T-helper 9 cell (primary cell): ENCODE measurements around the gene ASIC4.

ENCODE experiments used
- DNase-seq: peaks from one replicate; pipeline ENCODE4 v3.0.0-alpha.2; 2020

The ASIC4 gene

GRCh38 chr2:219516888-219517287 is 2.6 kb downstream of the ASIC4 start:
- no peak for DNase-seq

- no peak for DNase-seq
These were observed 3.9 kb downstream of the ASIC4 start for GRCh38 chr2:219517954-219518778.

DNA sequence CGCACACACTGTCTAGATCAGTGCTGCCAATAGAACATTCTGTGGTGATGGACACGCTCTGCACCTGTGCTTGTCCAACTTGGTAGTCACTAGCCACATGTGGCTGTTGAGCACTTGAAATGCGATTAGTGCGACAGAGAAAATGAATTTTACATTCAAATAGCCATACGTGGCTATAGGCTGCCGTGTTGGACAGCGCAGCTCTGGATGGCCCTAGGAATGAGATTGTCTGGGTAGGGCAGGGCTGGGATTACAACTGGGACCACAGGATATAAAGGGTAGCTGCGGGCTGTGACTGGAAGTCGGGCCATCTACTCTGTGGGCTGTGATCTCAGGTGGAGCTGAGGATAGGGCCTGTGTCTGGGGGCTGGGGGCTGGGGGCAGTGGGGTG is 5.2 kb downstream of the ASIC4 start:
- no peak for DNase-seq

DNA sequence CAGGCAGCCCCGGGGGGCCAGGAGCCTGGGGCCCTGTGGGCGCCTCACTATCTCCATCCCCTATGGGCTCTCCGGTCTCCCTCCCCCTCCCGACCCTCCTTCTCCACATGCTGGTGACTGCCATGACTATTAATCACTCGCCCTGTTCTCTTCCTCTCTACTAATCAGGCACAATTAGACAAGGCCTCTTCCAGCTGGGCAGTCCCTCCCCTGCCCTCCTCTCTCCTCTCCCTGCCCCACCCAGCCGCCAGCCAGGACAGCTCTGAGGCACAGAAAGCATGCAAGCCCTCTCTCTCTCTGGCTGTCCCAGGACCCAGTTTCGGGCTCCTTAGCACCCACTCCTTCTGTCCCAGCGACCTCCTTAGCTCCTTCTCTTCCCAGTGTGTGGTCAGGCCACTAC is 5.8 kb downstream of the ASIC4 start:
- DNase-seq, result no peak

DNA sequence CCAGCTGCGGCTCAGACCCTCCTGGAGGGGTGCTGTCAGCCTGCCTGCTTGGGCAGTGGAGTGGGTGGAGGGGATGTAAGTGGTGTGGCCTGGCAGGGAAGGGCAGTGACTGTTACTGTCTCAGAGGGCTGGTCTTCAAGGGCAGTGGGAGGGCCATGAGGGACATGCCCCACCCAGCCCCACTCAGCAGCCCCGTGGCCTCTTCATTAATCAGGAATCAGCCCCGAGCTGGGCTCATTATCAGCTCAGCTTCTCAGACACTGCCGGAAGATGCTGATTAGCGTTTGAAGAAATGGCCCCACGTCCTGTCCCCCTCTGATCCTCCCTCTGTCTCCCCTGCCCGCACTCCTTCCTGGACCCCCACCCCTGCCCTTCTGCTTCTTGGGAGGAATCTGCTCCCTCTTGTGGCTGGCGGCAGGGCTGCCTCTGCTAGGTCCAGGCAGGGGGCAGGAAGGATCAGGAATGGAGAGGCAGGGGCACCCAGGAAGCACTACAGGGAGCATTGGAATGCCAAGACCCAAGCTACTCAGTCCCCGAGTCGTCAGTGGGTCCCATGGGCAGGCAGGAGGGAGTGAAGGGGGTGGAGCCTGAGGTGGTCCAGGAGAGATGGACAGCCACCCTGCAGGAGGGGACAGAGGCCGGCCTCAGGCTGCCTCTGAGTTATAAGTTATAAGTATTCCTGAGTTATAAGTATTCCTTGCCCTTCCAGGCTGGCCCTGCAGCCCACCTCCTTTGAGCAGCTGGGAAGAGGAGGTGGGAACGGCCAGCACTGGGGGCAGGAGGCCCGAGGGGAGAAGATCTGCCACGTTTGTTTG is 7.0 kb downstream of the ASIC4 start:
- no peak for DNase-seq

GRCh38 chr2:219522111-219523030 is 8.1 kb downstream of the ASIC4 start:
- DNase-seq, result no peak

GRCh38 chr2:219523031-219523671 is 8.9 kb downstream of the ASIC4 start:
- no peak for DNase-seq

DNA sequence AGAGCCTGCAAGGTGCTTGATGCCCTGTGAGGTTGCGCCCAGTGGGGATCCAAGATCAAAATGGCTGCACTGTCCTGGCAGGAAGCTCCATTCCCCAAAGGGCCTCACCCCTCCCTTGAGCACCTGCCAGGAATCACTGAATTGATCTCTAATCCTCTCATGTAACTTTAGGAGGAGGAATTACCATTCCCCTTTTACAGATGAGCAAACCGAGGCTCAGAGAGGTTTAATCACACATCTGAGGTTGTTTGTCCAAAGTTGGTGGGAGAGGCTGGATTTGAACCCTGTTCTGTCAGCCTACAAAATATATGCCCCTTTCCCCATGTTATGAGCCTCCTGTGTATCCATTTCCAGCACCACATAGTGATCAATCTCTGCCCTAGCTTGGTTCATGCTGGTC is 10.5 kb downstream of the ASIC4 start:
- no peak for DNase-seq

DNA sequence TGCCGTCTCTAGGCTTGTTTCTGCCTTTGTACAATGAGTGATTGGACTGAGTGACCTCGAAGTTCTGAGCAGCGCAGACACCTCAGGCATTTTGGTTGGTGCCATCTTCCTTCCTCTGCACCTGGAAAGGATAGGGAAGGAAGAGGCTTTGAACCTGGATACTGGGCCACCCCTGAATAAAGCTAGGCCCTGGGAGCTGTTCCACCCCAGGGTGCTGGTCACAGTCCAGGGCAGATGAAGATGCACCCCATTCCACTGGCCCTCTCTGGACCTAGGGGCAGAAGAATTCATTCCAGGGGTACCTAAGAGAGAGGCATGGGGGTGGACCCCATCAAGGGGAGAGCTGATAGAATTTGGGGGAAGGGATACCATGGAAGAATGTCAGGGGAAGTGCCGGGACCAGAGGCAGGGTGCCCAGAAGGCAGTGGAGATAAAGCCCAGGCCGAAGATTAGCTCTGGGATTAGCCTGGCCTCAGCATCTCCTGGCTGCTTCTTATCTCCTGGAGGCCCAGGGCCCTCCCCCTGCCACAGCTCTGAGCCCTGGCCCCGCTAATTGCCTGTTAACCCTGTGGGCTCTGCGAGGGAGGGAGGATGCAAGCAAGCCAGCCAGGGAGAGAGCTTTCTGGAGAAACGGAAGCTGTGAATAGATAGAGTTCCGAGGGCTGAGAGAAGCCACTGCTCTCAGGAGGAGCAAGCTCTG is 11.4 kb downstream of the ASIC4 start:
- no peak for DNase-seq

DNA sequence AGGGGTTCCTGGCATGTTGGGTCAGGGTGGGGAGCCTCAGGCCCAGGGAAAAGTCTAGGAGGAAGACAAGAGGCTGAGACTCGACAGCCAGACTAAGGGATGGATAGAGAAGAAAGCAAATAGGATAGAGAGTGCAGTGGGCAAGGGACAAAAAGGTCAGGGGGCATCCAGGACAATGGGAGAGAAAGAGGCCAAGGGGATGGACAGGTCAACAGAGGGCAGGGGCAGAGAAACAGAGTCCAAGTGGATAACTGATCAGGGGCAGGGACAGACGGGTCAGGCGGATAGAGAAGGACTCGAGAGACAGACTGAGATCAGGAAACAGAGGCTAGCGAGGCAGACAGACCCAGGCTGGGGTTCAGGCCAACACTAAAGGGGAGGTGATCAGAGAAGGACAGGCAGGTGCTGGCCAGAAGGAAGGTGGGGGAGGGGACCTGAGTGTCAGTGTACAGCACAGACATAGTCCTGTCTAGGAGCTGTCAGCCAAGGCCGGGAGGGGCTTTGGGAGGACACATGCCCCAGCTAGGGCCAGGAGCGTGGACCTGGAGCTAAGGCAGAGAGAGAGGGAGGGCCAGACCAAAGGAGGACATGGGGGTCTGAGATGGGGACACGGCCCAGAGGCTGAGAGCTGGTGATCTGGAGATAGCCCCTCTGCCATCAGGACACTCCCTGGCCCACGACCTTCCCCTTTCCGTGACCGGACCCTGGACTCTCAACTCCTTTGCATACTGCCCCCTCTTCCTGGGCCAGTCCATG is 12.2 kb downstream of the ASIC4 start:
- DNase-seq, result no peak

DNA sequence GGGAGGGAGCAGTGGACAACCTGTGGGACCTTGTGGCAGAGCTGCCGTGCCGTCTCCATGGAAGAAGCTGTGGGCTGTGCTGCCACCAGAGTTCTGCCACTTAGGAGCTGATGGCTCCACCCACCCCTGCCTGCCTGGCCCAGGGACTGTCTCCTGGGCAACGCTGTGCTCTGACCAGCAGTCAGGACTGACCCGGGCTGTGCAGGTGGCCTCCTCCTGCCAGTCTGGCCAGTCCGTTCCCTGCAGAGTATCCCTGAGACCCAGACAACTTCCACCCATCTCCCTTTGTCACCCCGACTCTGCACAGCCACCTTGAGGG is 12.8 kb downstream of the ASIC4 start:
- DNase-seq, result no peak

GRCh38 chr2:219527472-219527871 is 13.2 kb downstream of the ASIC4 start:
- DNase-seq, result no peak

DNA sequence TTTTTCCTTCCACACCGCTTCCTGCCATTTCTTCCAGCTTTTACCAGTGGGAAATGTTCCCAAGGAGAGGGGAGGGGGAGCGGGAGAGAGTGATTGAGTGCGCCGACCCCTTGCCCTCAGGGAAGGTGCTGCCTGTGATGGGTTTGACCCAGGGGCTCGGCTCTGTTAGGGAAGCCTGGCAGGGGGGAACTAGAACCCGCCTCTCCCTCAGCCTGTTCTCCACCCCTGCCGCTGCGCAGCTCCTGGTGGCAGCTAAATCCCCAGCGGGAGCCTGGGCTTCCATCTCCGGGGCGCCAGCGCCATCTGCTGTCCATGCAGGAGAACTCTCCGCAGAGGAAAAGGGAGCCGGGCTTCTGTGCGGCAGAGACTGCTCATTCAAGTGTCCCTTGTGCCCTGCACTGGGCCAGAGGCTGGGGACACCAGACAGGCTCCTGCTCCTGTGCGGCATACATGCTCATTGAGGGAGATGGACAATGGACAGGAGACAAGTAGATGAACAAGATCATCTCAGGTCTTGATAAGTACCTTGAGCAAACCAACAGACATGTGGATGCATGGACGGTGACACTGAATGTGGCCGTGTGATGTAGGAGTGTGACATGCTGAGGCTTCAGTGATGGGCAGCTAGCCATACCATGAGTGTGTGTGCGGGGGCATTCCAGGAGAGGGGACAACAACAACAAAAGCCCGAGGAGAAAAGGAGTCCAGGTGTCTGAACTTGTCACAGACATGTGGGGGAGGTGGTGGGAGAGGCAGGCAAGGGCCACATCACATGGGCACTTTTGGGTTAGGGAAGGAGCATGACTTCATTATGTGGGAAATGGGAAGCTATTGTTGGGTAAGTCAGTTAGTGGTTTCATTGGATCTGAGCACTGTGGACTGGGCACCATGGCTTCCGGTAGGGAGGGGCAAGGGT is 16.0 kb downstream of the ASIC4 start:
- DNase-seq, result peak; percentile 86

- DNase-seq, result no peak
These were observed 17.5 kb downstream of the ASIC4 start for GRCh38 chr2:219531639-219532377.

DNA sequence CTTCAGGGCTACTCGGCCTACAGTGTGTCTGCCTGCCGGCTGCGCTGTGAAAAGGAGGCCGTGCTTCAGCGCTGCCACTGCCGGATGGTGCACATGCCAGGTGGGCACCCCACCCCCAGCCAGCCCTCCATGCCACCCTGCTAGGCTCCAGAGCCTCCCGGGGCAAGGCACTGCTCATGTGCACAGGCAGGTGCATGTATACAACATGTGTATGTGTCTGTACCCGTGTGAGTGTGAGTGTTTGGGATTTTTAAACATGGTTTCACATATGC is 18.0 kb downstream of the ASIC4 start:
- no peak for DNase-seq

GRCh38 chr2:219533930-219534661 is 19.8 kb downstream of the ASIC4 start:
- DNase-seq, result no peak

GRCh38 chr2:219536425-219536824 is 22.1 kb downstream of the ASIC4 start:
- DNase-seq, result no peak

DNA sequence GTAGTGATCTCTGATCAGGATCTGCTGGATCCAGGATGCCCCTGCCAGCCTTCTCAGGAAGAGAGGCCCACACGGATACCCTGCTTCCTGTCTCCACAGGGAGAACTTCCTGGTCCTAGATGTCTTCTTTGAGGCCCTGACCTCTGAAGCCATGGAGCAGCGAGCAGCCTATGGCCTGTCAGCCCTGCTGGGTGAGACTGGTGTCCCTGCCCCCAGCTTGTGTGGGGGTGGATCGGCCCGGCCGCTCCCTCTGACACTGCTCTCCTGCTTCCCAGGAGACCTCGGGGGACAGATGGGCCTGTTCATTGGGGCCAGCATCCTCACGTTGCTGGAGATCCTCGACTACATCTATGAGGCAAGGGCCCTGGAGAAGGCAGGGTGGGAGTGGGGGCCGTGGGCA is 22.7 kb downstream of the ASIC4 start:
- DNase-seq, result no peak
